GM12878 (cell line): ENCODE measurements around the gene KLHDC8A. TPM values are rescaled to one million over a fixed set of nuclear protein-coding genes. Genes with fewer than 3 reads are reported as not detected.

Experiments used
- ATAC-seq: fragments of 200-7000 bp; cut with Tn5 transposase; 3 replicates; pipeline ENCODE4 v1.9.1; 2020; ENCODE audit warnings: mild to moderate bottlenecking, moderate library complexity
- BruUV-seq: library from RNA; stranded (reverse); fragments of 400-500 nt; replicated peaks from 2 replicates; lab custom pipeline; 2021; lab: Mats Ljungman, UMichigan
- CTCF ChIA-PET: fragments of 300-600 bp; sonication (Branson Sonifier 250); formaldehyde crosslinking; extraction: SDS; loops from one replicate; lab custom pipeline; 2021; ENCODE audit warnings: inconsistent platforms; lab: Yijun Ruan, JAX
- POLR2A ChIA-PET: fragments of 350-600 bp; formaldehyde crosslinking; extraction: SDS; loops from one replicate; lab custom pipeline; 2021; ENCODE audit warnings: inconsistent platforms; lab: Charles Lee
- RAD21 ChIA-PET: fragments of 300-600 bp; sonication (Branson Sonifier 250); formaldehyde crosslinking; loops from one replicate; lab custom pipeline; 2023; ENCODE audit warnings: antibody characterized with exemption; ENCODE audit not compliant: unreplicated experiment; lab: Charles Lee
- SMC1A ChIA-PET: fragments of 300-600 bp; sonication (Branson Sonifier 250); formaldehyde crosslinking; loops from one replicate; lab custom pipeline; 2023; ENCODE audit not compliant: unreplicated experiment, uncharacterized antibody; lab: Charles Lee
- DNase-seq: peaks from one replicate; pipeline ENCODE4 v3.0.0-alpha.2; 2011; ENCODE audit warnings: low read depth, low spot score
- FAIRE-seq: peaks from 3 replicates; lab custom pipeline; 2011; peaks lifted over from hg19 to GRCh38; lab: Jason Lieb, UNC
- H2AFZ ChIP-seq: 2 replicates; pipeline ENCODE4 v1.6.0; 2011; ENCODE audit warnings: low read depth, low read length, control low read depth; ENCODE audit not compliant: control insufficient read depth
- H3K27ac ChIP-seq: 2 replicates; pipeline ENCODE4 v1.5.1; 2011; ENCODE audit warnings: control low read depth; ENCODE audit not compliant: control insufficient read depth, insufficient read depth
- H3K27me3 ChIP-seq, 2 experiments: replicated peaks in 1 of 2; 2 replicates each; pipeline versions ENCODE4 v1.6.0 to v1.6.1; 2011; ENCODE audit warnings: low read length in 1 of 2; ENCODE audit not compliant: control insufficient read depth in 2 of 2, insufficient read depth in 2 of 2
- H3K36me3 ChIP-seq, 2 experiments: 2 replicates each; pipeline ENCODE4 v1.5.1; 2011; ENCODE audit warnings: low read length in 1 of 2; ENCODE audit not compliant: control insufficient read depth in 2 of 2, insufficient read depth in 2 of 2
- H3K4me1 ChIP-seq: 2 replicates; pipeline ENCODE4 v1.6.1; 2011; ENCODE audit warnings: mild to moderate bottlenecking, low read length, moderate library complexity, mixed read lengths; ENCODE audit not compliant: control insufficient read depth, insufficient read depth
- H3K4me2 ChIP-seq: 2 replicates; pipeline ENCODE4 v1.6.0; 2011; ENCODE audit warnings: control low read depth; ENCODE audit not compliant: control insufficient read depth, insufficient read depth
- H3K4me3 ChIP-seq: fragments of 200-600 bp; sonication (generic); 2 replicates; pipeline ENCODE4 v1.5.1; 2016
- H3K79me2 ChIP-seq: 2 replicates; pipeline ENCODE4 v1.6.0; 2011; ENCODE audit warnings: low read length; ENCODE audit not compliant: control insufficient read depth, insufficient read depth
- H3K9ac ChIP-seq: 2 replicates; pipeline ENCODE4 v1.8.0; 2011; ENCODE audit warnings: low read length, control low read depth, mixed read lengths; ENCODE audit not compliant: control insufficient read depth, insufficient read depth
- H3K9me3 ChIP-seq: replicated peaks from 3 replicates; pipeline ENCODE4 v1.5.1; 2011; ENCODE audit warnings: mild to moderate bottlenecking, low read length; ENCODE audit not compliant: control insufficient read depth, insufficient read depth
- H4K20me1 ChIP-seq: 2 replicates; pipeline ENCODE4 v1.6.0; 2011; ENCODE audit not compliant: control insufficient read depth, insufficient read depth
- CHD1 ChIP-seq: IDR thresholded peaks from 2 replicates; pipeline ENCODE4 v1.6.1; 2012; ENCODE audit warnings: low read depth, low read length, improper control_type of control experiment
- FOS ChIP-seq: IDR thresholded peaks from 3 replicates; pipeline ENCODE4 v1.6.1; 2011; ENCODE audit warnings: borderline replicate concordance; ENCODE audit not compliant: insufficient read length; ENCODE audit errors: extremely low read depth
- GATAD2B ChIP-seq: fragments of 450-650 bp; conservative IDR thresholded peaks from 2 replicates; pipeline ENCODE4 v1.6.1; 2017; ENCODE audit warnings: low read depth, mild to moderate bottlenecking, moderate library complexity
- IKZF1 ChIP-seq: fragments of 450-650 bp; conservative IDR thresholded peaks from 2 replicates; pipeline ENCODE4 v1.6.1; 2017; ENCODE audit warnings: antibody characterized with exemption, mild to moderate bottlenecking
- NFIC ChIP-seq: IDR thresholded peaks from 2 replicates; pipeline ENCODE4 v1.6.1; 2012; ENCODE audit warnings: low read depth, mild to moderate bottlenecking, inconsistent platforms, low read length, moderate library complexity
- NR2C1 ChIP-seq: fragments of 450-650 bp; IDR thresholded peaks from 2 replicates; pipeline ENCODE4 v1.6.1; 2017; ENCODE audit warnings: antibody characterized with exemption, mild to moderate bottlenecking, moderate library complexity
- RAD51 ChIP-seq: fragments of 450-650 bp; IDR thresholded peaks from 2 replicates; pipeline ENCODE4 v1.6.1; 2016; ENCODE audit warnings: moderate library complexity, mild to moderate bottlenecking, inconsistent platforms
- RBBP5 ChIP-seq: fragments of 200-600 bp; sonication (generic); conservative IDR thresholded peaks from 2 replicates; pipeline ENCODE4 v1.6.1; 2016
- SPI1 ChIP-seq: IDR thresholded peaks from 2 replicates; pipeline ENCODE4 v1.6.1; 2011; ENCODE audit warnings: low read depth, mild to moderate bottlenecking, low read length, moderate library complexity, borderline replicate concordance; ENCODE audit not compliant: insufficient read depth
- TCF7 ChIP-seq: IDR thresholded peaks from 2 replicates; pipeline ENCODE4 v1.6.1; 2014; ENCODE audit warnings: antibody characterized with exemption, borderline replicate concordance
- YBX1 ChIP-seq: fragments of 450-650 bp; IDR thresholded peaks from 2 replicates; pipeline ENCODE4 v1.6.1; 2016; ENCODE audit warnings: antibody characterized with exemption
- ZNF274 ChIP-seq: IDR thresholded peaks from one replicate; pipeline ENCODE4 v1.8.0; 2011; ENCODE audit not compliant: insufficient read length, insufficient read depth
- ZNF622 ChIP-seq: fragments of 450-650 bp; IDR thresholded peaks from 2 replicates; pipeline ENCODE4 v1.6.1; 2017; ENCODE audit warnings: mild to moderate bottlenecking, inconsistent platforms
- WGBS: methylation state at CpG from one replicate; pipeline ENCODE4 v1.1.6; 2016; ENCODE audit warnings: low lambda C conversion rate; ENCODE audit not compliant: insufficient replicate concordance, insufficient coverage; ENCODE audit errors: missing lambda C conversion rate; 5-methylcytosine and 5-hydroxymethylcytosine counted together
- in situ Hi-C: fragments of 300-500 bp; cut with MboI; formaldehyde crosslinking; loops from 9 replicates; pipeline ENCODE4 v1.14.3; 2018; ENCODE audit warnings: mixed read lengths
- intact Hi-C: fragments of 100-400 bp; cut with micrococcal nuclease; formaldehyde crosslinking; loops from one replicate; pipeline ENCODE4 v1.14.2; 2022; ENCODE audit not compliant: unreplicated experiment
- polyA plus RNA-seq, 11 experiments: library from polyadenylated mRNA; depleted of rRNA in 4 of 11; unstranded in 6 of 11; stranded (reverse) in 5 of 11; fragments of >200 nt; fragmentation: Nextera tagmentation in 4 of 11; fragmentation: Illumina TruSeq in 1 of 11; extraction: Ambion mirVana in 4 of 11; extraction: Trizol in 1 of 11; gene quantifications; 1 replicate in 1 of 11; 2 replicates in 10 of 11; pipeline versions ENCODE4 v1.2.1 to v1.2.3, GENCODE V29; 2011 to 2016; ENCODE audit warnings: inconsistent platforms in 2 of 11, missing spikeins in 2 of 11, low read depth in 1 of 11
- total RNA-seq, 4 experiments: library from RNA; depleted of rRNA in 3 of 4; stranded (reverse); fragments of >200 nt in 3 of 4; fragmentation: Illumina TruSeq in 1 of 4; extraction: Trizol in 1 of 4; gene quantifications; 2 replicates each; pipeline versions ENCODE4 v1.2.1 to v1.2.3, GENCODE V29; 2013 to 2021
- TF ChIP-seq, protein P1 (sequence below): IDR thresholded peaks from 2 replicates; pipeline ENCODE4 v1.6.1; 2011; ENCODE audit warnings: mild to moderate bottlenecking, low read depth, low read length, moderate library complexity; ENCODE audit not compliant: insufficient replicate concordance
- TF ChIP-seq, protein P2 (sequence below): fragments of 450-650 bp; IDR thresholded peaks from 2 replicates; pipeline ENCODE4 v1.6.1; 2016; ENCODE audit warnings: mild to moderate bottlenecking, moderate library complexity, borderline replicate concordance

The KLHDC8A gene
- total and polyA plus RNA-seq, 10 of the 15 experiments (the other 5 are each of a cell fraction or from before 2014, with no cell fraction given): not detected

DNA sequence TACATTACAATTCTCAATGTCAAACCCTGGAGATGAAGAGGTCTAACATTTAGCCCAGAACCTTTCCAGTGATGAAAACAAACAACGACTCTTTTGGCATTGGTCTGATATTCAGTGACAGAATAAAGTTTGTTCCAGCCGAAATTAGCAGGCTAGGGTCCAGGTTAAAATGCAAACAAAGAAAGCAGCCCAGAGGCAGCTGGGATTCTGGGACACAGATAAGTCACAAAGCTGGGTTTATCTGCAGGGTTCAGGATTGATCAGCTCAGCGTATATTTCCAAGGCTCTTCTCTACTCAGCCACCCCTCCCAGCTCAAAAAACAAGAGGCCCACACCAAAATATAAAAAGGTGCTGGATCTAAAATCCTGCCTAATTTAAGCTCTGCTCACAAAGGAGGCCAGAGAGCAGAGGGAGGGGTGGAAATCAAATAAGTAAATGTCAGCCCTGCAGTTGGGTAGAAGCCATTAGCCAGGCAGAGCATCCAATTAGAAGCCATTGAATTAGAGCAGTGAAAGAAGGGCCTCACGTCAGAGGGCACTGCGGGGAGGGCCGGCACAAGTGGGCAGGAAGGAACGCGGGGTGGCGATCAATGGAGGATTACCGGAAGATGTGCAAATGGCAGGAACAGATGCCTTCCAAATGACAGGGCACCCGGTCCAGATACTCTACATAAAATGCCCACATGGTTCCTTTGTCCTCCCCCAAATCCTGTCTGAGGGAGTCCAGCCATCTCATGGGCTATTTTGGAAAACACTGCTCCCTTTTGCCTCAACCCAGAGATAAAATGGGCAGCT is 3.2 kb upstream of the KLHDC8A start:
- CTCF ChIA-PET: interaction anchor here (1.2 to 2.9 kb wide), 4 partner anchors 24 to 164 kb away, joined by 3 to 9 read pairs (median 4); no protein-coding TSS in a partner anchor
- Histone ChIP-seq H2AFZ (no peak overlapping the region), H3K4me1 (no peaks in the 10 kb centered on the region), H3K36me3 (no peaks in the 10 kb centered on the region), H3K4me3 (no peak overlapping the region), H3K4me2 (no peak overlapping the region), H3K79me2 (no peaks in the 10 kb centered on the region), H3K27me3 (peaks cover 0 to 2% of the 10 kb centered on the region in 2 experiments; a peak in 2 of 4 replicates), H4K20me1 (no peaks in the 10 kb centered on the region; the same call in 1 of the 2 replicates), H3K9ac (no peak overlapping the region), H3K27ac (no peak overlapping the region), H3K9me3 (no peaks in the 10 kb centered on the region)
- no TSS peak for BruUV-seq
- SMC1A ChIA-PET: interaction anchor here (1.1 to 1.2 kb wide), 2 partner anchors 34 to 36 kb away, joined by 3 read pairs; no protein-coding TSS in a partner anchor
- POLR2A ChIA-PET: no interaction called here
- in situ Hi-C loops: no loop called here
- intact Hi-C loops: no loop called here
- ATAC-seq: no peak
- RAD21 ChIA-PET: interaction anchor here (1.5 kb wide), 1 partner anchor 125 kb away, joined by 4 read pairs; no protein-coding TSS in a partner anchor
- TF ChIP-seq GATAD2B: no peak
- TF ChIP-seq IKZF1: no peak
- TF ChIP-seq TCF7: no peak
- TF ChIP-seq RAD51: no peak
- no peak for TF ChIP-seq NFIC
- no peak for TF ChIP-seq ZNF274
- no peak for TF ChIP-seq FOS
- TF ChIP-seq NR2C1: no peak
- no peak for TF ChIP-seq YBX1
- TF ChIP-seq, protein P1, sequence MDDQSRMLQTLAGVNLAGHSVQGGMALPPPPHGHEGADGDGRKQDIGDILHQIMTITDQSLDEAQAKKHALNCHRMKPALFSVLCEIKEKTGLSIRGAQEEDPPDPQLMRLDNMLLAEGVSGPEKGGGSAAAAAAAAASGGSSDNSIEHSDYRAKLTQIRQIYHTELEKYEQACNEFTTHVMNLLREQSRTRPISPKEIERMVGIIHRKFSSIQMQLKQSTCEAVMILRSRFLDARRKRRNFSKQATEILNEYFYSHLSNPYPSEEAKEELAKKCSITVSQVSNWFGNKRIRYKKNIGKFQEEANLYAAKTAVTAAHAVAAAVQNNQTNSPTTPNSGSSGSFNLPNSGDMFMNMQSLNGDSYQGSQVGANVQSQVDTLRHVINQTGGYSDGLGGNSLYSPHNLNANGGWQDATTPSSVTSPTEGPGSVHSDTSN: no peak
- no peak for TF ChIP-seq CHD1
- TF ChIP-seq, protein P2, sequence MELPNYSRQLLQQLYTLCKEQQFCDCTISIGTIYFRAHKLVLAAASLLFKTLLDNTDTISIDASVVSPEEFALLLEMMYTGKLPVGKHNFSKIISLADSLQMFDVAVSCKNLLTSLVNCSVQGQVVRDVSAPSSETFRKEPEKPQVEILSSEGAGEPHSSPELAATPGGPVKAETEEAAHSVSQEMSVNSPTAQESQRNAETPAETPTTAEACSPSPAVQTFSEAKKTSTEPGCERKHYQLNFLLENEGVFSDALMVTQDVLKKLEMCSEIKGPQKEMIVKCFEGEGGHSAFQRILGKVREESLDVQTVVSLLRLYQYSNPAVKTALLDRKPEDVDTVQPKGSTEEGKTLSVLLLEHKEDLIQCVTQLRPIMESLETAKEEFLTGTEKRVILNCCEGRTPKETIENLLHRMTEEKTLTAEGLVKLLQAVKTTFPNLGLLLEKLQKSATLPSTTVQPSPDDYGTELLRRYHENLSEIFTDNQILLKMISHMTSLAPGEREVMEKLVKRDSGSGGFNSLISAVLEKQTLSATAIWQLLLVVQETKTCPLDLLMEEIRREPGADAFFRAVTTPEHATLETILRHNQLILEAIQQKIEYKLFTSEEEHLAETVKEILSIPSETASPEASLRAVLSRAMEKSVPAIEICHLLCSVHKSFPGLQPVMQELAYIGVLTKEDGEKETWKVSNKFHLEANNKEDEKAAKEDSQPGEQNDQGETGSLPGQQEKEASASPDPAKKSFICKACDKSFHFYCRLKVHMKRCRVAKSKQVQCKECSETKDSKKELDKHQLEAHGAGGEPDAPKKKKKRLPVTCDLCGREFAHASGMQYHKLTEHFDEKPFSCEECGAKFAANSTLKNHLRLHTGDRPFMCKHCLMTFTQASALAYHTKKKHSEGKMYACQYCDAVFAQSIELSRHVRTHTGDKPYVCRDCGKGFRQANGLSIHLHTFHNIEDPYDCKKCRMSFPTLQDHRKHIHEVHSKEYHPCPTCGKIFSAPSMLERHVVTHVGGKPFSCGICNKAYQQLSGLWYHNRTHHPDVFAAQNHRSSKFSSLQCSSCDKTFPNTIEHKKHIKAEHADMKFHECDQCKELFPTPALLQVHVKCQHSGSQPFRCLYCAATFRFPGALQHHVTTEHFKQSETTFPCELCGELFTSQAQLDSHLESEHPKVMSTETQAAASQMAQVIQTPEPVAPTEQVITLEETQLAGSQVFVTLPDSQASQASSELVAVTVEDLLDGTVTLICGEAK: no peak
- TF ChIP-seq ZNF622: no peak
- no peak for TF ChIP-seq SPI1
- no peak for TF ChIP-seq RBBP5
- no peak for DNase-seq
- 33% methylated on average over 11 of the region's 11 CpGs for WGBS
- no peak for FAIRE-seq
